ENCODE results near the gene DTD2.

GRCh38 chr14:31461545-31461944 lies 4.2 kb upstream of the DTD2 start:
- TF ChIP-seq GATA3 (IDR thresholded peaks at IDR 0.05; ENCODE audit: low read depth, low read length) (no peak), GATA2 (IDR thresholded peaks at IDR 0.05; ENCODE audit: low read depth, low read length) (no peak)
